DMS 273 (cell line): Measurements from ENCODE around the gene PTPRK.

Experiments
- DNase-seq: peaks from one replicate; lab custom pipeline; 2025; ENCODE audit not compliant: unreplicated experiment; lab: John Stamatoyannopoulos, UW

PTPRK gene

DNA sequence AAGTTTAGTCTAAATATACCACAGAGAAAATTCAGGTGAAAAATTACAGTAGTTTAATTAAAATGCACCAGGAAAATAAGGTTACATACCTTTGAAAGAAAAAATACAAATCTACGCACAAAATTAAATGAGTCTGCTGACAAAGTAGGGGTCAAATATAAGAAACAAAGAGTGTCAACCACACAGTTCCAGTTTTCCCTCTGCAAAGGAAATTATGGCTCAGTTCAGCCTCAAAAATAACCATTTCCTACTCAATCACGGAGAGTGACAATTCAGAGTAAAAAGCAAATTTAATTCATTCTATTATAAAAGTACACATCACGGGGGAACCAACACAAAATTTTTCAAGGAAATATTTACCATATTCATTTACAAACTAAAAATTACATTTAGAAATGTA lies 124.8 kb downstream of the PTPRK start:
- no peak for DNase-seq

- DNase-seq = no peak
Observed at GRCh38 chr6:128395188-128395587, 125.2 kb downstream of the PTPRK start.

GRCh38 chr6:128394167-128394566 lies 126.2 kb downstream of the PTPRK start:
- no peak for DNase-seq

DNA sequence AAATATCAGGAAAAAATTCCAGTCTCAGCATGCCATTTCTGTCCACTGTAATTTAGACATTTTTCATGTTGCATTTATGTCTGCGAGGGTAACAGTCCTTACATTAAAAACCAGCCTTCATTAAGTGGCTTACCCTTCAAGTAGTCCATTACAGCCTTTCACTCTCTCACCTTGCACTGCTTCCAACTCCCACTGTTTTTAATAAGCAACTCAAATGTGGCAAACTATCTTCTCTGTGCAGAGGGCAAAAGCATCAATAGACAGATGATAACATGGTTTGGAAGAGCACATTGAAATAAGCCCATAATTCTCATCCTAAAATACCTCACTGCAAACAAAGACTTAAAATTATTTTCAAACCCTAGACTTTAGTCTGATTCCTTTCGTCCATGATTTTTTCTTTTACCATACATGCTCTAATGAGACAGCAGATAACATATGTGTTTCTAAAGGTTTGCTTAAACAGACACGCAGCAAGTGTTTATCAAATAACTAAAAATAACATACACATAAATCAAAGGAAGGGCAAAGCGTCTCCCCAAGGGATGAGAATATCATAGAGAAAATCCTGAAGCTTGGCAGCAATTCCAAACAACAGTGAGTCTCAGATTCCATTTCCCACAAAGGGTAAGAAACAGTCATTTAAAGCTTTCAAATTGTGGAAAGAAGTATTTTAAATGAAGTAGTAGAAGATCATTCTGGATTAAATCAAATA lies 130.4 kb downstream of the PTPRK start:
- no peak for DNase-seq

DNA sequence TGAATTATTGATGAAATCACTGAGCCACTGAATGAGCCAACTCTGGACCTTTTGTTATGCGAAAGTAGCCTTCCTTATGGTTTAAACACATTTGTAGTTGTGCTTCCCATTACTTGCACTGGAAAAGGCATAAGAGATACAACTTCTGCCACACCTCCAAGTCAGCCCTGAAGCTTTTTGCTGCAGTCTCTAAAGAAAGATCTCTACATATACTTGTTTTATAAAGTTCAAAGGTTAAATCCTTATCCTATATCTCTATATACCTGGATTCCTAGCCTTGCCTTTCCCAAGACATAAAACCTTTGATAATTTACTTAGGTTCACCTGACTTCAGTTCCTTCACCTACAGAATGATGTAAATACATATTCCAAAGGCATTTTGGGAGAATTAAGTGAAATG lies 132.0 kb downstream of the PTPRK start:
- DNase-seq = no peak

GRCh38 chr6:128380891-128381290 lies 139.5 kb downstream of the PTPRK start:
- DNase-seq = no peak

DNA sequence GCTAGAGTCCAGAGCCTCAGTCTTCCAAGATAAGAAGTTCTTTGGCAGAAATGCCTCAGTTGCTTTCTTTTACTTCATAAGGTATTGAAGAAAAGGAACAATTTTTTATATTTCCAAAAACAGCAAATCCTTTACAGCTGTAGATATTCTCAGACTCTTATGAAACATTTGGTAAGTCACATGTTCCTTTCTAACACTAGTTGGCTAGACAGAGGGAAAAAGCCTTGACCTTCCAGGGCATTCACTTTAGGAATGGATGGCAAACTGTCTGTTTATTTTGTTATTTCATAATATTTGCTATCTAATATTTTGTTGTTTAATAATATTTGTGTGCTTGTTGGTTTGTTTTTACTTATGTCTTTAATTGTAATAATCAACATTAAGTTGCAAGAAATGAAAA lies 140.8 kb downstream of the PTPRK start:
- DNase-seq = no peak

DNA sequence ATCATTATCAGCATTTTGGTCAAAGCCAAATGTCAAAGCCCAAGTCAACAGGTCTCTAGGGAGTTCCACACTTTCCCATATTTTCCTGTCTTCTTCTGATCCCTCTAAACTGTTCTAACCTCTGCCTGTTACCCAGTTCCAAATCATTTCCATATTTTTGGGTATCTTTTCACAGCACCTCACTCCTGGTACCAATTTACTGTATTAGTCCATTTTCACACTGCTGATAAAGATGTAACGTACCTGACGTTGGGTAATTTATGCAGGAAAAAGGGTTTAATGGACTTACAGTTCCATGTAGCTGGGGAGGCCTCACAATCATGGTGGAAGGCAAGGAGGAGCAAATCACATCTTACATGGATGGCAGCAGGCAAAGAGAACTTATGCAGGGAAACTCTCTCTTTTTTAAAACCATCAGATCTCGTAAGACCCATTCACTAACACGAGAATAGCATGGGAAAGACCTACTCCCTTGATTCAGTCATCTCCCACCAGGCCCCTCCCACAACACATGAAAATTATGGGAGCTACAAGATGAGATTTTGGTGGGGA lies 143.4 kb downstream of the PTPRK start:
- no peak for DNase-seq

GRCh38 chr6:128371136-128371535 lies 149.3 kb downstream of the PTPRK start:
- DNase-seq = no peak

DNA sequence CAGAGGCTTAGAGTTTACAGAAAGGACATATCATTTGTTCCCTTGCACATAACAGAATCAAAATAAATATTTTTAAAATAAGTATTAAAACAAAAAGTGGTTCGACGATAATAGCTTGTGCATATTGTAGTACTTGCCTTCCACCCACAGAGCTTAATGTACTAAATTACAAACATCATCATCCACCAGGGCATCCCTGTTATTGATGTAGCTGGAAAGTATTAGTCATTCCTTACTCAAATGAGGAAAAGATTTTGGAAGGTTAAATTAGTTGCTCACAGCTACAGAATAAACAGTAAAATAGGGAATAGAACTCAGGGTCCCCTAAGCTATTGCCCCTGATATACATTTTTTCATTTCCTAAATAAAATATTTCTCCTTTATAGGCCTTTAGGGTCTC lies 150.3 kb downstream of the PTPRK start:
- no peak for DNase-seq

GRCh38 chr6:128368213-128368944 lies 152.0 kb downstream of the PTPRK start:
- no peak for DNase-seq

DNA sequence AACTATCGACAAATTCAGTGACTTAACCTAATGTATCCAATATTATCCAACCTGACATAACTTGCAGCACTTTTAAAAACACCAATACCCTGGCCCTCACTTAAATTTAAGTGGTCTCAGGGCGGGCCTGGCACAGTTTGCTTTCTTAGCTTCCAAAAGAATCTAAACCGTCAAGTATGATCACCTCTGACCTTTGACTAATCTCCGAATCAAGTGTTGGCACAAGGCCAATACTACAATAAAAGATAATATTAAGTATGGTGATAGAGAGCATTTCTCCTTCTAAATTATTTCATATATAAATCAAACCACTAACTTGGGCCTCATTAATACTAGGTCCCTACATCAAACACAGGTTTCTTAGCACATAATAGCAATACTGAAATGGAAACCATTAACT lies 153.0 kb downstream of the PTPRK start:
- DNase-seq = no peak

GRCh38 chr6:128365520-128366160 lies 154.8 kb downstream of the PTPRK start:
- DNase-seq = no peak

GRCh38 chr6:128364766-128365519 lies 155.5 kb downstream of the PTPRK start:
- DNase-seq = no peak

DNA sequence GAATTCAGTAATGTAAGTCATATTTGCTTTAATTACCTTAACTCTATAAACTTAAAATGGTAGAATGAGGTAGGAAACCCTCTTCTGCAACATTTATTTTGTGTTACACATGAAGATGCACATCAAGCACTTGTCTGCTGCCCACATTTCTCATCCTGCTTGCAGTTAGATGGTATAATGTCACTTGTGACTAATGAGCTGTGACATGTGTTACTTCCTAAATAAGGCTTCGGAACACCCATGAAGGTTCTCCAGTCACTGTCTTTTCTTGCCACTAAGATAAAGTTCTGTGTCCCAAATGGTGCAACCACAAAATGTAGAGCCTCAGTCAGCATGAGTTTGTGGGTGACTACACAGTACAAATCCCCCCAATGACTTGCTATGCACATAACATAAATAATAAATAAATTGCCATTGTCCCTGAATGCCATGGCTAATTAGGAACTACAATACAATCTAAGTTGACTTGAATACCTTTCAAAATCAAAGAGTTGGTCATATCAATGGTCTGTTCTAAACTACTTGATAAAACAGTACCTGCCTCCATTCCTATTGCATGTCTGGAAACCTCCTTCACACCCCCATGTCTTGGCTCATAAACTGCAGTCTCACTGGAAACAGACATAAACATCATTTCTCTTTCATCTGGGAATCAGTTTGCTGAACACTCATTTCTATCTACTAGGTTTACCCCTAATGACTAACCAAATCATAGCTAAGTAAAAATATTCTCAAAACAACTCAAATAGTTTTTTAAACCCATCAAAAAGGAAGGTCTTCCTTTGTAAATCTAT lies 157.2 kb downstream of the PTPRK start:
- DNase-seq = no peak

- no peak for DNase-seq
Observed at GRCh38 chr6:128361378-128361777, 159.0 kb downstream of the PTPRK start.

GRCh38 chr6:128358244-128358776 lies 162.1 kb downstream of the PTPRK start:
- no peak for DNase-seq

DNA sequence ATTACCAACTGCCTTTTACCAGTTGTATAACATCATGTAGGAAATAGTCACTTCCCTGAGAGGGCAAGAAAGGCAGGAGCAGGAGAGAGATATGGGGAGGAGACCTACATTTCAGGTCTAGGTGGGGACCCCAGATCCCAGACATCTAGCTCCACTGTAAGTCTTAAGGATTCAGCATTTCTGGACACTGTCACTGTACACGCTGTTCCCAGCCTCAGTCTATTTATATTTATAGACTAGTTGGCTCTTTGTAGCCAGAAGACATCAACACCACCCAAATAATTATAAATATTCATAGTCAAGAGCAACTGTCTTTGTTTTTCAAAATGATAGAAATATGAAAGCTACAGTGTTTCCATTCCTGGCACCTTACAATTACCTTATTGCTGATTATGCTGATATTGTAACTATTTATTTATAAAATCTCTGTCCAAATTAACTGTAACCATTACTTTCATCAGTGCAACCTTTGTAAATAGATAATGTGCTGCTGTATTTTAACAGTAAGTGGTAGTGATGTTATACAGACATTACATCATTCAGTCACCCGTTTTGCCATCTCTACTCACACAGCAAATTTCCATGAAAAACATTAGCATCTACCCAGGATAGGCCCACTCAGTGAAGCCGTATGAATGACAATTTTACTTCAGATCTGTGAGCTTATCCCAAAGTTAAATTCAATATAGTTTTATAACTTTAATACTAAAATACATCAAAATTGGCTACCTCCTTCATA lies 162.8 kb downstream of the PTPRK start:
- no peak for DNase-seq

DNA sequence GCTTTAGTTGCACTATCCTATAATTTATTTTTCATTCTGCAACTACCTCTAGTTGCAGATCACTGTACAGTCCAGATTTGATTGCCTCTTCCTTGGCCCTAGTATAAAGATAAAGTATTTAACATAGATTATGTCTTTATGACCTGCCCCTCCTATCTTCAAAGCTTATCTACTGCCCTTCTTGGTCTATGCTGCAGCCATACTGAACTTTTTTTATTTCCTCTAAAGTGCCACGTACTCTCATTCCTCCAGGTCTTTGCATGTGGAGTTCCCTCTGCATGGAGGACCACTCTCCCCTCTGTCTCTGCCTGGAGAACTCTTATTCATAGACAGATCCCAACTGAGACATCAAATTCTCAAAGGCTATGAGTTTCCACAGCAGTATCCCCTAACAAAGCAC lies 168.0 kb downstream of the PTPRK start:
- no peak for DNase-seq

GRCh38 chr6:128351255-128351514 lies 169.2 kb downstream of the PTPRK start:
- DNase-seq = no peak
